ENCODE data around the gene SSC5D. TPM values are rescaled to one million over a fixed set of nuclear protein-coding genes. Genes with fewer than 3 reads are reported as not detected.

Gene SSC5D
- total RNA-seq, 2 donors from 2014 or later: 2.2 to 7.4 TPM

GRCh38 chr19:55451965-55452748 is 36.1 kb upstream of the SSC5D start:
- no peaks in the 10 kb centered on the region for H3K9me3 ChIP-seq
- peaks cover 22% of the 10 kb centered on the region for H3K27me3 ChIP-seq
- no peak for DNase-seq
- intact Hi-C loops (cut with DNase I): no loop called here
- H3K27ac ChIP-seq: no peak overlapping the region
- no peak for TF ChIP-seq CTCF (IDR thresholded peaks at IDR 0.05)
- no peak overlapping the region for H3K4me3 ChIP-seq
- no peaks in the 10 kb centered on the region for H3K36me3 ChIP-seq
- H3K4me1 ChIP-seq: no peaks in the 10 kb centered on the region
- H3K9ac ChIP-seq (ENCODE audit: low read depth in 2 of 2, low read length in 2 of 2): peak overlapping the region in 1 of 2 donors; percentile 35

GRCh38 chr19:55452749-55453346 is 35.4 kb upstream of the SSC5D start:
- H3K4me3 ChIP-seq: no peak overlapping the region
- DNase-seq: peak; percentile 63
- peaks cover 22% of the 10 kb centered on the region for H3K27me3 ChIP-seq

GRCh38 chr19:55453511-55454260 is 34.5 kb upstream of the SSC5D start:
- Histone ChIP-seq H3K27ac (no peak overlapping the region), H3K9ac (ENCODE audit: low read depth in 2 of 2, low read length in 2 of 2) (no peak overlapping the region), H3K4me1 (no peaks in the 10 kb centered on the region), H3K36me3 (no peaks in the 10 kb centered on the region), H3K4me3 (no peak overlapping the region), H3K9me3 (no peaks in the 10 kb centered on the region), H3K27me3 (peaks cover 22% of the 10 kb centered on the region)
- TF ChIP-seq CTCF (IDR thresholded peaks at IDR 0.05): no peak
- intact Hi-C loops (cut with DNase I): no loop called here
- no peak for DNase-seq

More at GRCh38 chr19:55452749-55453346, 35.4 kb upstream of the SSC5D start:
- intact Hi-C loops (cut with DNase I): no loop called here
- TF ChIP-seq CTCF (IDR thresholded peaks at IDR 0.05): no peak
- Histone ChIP-seq H3K27ac (no peak overlapping the region), H3K36me3 (no peaks in the 10 kb centered on the region), H3K4me1 (no peaks in the 10 kb centered on the region), H3K9me3 (no peaks in the 10 kb centered on the region), H3K9ac (ENCODE audit: low read depth in 2 of 2, low read length in 2 of 2) (peak overlapping the region in 1 of 2 donors; percentile 35)

- intact Hi-C loops (cut with DNase I): no loop called here
- H3K27ac ChIP-seq: no peak overlapping the region
- H3K27me3 ChIP-seq: peaks cover 14% of the 10 kb centered on the region
- TF ChIP-seq CTCF (IDR thresholded peaks at IDR 0.05): peak; percentile 37
- no peak overlapping the region for H3K4me3 ChIP-seq
- no peak for DNase-seq
- H3K9ac ChIP-seq (ENCODE audit: low read depth in 2 of 2, low read length in 2 of 2): no peak overlapping the region
- H3K36me3 ChIP-seq: no peaks in the 10 kb centered on the region
- no peaks in the 10 kb centered on the region for H3K9me3 ChIP-seq
- no peaks in the 10 kb centered on the region for H3K4me1 ChIP-seq
Observed at GRCh38 chr19:55454787-55455243, 33.4 kb upstream of the SSC5D start.

GRCh38 chr19:55455576-55456235 is 32.5 kb upstream of the SSC5D start:
- Histone ChIP-seq H3K27ac (no peak overlapping the region), H3K27me3 (peaks cover 14% of the 10 kb centered on the region), H3K4me3 (no peak overlapping the region), H3K9ac (ENCODE audit: low read depth in 2 of 2, low read length in 2 of 2) (no peak overlapping the region), H3K4me1 (no peaks in the 10 kb centered on the region), H3K36me3 (no peaks in the 10 kb centered on the region), H3K9me3 (no peaks in the 10 kb centered on the region)
- intact Hi-C loops (cut with DNase I): no loop called here
- no peak for TF ChIP-seq CTCF (IDR thresholded peaks at IDR 0.05)
- no peak for DNase-seq
